ENCODE results near the gene ZFR2. TPM values are rescaled to one million over a fixed set of nuclear protein-coding genes. Genes with fewer than 3 reads are reported as not detected.
"Not testable (repeated sequence)": the region's sequence is repeated elsewhere in the genome, so short reads cannot be mapped to it uniquely, and the experiment has no call there.

ZFR2 gene
- total RNA-seq, 4 donors from 2014 or later: 0.69 TPM; not detected in 3

DNA sequence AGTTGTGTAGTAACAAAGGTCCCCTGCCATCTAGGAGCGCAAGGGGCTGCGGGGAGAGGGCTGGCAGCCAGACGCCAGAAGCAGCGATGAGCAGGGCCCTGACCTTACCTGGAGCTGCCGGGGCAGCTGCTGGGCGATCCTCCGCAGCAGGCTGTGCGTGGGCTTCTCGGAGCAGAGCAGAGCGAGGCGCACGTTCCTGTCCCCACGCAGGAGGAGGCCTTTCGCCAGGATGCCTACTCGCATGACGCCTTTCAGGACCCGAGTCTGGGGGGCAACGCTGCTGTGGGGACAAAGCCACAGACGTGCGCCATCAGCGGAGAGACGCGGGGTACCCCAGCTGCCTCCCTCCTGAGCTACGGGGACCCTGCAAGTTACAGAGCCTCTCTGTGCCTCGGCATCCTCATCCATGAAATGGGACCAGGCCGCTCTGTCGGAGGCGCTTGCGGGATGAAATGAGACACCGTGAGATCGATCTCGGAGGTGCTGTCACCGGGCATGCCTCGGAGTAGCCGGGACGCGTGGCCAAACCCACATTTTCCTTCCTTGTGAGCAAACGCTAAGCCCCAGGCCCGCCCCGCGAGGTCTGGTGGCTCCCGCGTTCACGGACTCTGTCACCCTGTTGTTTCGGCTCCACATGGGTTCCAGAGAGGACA lies 52.1 kb downstream of the ZFR2 start:
- Histone ChIP-seq H3K9me3 (no peaks in the 10 kb centered on the region), H3K4me3 (no peak overlapping the region), H3K27ac (replicated peaks in 1 of 4) (no peak overlapping the region), H3K4me1 (peaks cover 6 to 10% (median 8%) of the 10 kb centered on the region in 4 donors), H3K36me3 (no peaks in the 10 kb centered on the region), H3K27me3 (peaks cover 0 to 17% (median 0%) of the 10 kb centered on the region in 4 donors)
- intact Hi-C loops (cut with DNase I): no loop called here
- TF ChIP-seq POLR2A (IDR thresholded peaks at IDR 0.05; ENCODE audit: low read depth) (no peak), EP300 (IDR thresholded peaks at IDR 0.05) (no peak), POLR2AphosphoS5 (IDR thresholded peaks at IDR 0.05) (no peak)
- TF ChIP-seq, protein P1, sequence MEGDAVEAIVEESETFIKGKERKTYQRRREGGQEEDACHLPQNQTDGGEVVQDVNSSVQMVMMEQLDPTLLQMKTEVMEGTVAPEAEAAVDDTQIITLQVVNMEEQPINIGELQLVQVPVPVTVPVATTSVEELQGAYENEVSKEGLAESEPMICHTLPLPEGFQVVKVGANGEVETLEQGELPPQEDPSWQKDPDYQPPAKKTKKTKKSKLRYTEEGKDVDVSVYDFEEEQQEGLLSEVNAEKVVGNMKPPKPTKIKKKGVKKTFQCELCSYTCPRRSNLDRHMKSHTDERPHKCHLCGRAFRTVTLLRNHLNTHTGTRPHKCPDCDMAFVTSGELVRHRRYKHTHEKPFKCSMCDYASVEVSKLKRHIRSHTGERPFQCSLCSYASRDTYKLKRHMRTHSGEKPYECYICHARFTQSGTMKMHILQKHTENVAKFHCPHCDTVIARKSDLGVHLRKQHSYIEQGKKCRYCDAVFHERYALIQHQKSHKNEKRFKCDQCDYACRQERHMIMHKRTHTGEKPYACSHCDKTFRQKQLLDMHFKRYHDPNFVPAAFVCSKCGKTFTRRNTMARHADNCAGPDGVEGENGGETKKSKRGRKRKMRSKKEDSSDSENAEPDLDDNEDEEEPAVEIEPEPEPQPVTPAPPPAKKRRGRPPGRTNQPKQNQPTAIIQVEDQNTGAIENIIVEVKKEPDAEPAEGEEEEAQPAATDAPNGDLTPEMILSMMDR (IDR thresholded peaks at IDR 0.05): no peak
- DNase-seq (ENCODE audit: extremely low spot score): no peak
- WGBS: 89% methylated on average over 26 of the region's 45 CpGs

DNA sequence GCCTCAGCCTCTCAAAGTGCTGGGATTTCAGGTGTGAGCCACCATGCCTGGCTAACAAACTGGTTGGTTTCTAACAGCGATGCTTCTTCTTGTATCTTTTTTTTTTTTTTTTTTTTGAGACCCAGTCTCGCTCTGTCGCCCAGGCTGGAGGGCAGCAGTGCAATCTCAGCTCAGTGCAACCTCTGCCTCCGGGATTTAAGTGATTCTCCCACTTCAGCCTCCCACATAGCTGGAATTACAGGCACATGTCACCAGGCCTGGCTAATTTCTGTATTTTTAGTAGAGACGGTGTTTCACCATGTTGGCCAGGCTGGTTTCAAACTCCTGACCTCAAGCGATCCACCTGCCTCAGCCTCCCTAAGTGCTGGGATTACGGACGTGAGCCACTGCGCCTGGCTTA lies 52.7 kb downstream of the ZFR2 start:
- H3K36me3 ChIP-seq; intact Hi-C loops (cut with DNase I); H3K9me3 ChIP-seq; H3K4me3 ChIP-seq; DNase-seq (ENCODE audit: extremely low spot score); H3K27ac ChIP-seq (replicated peaks in 1 of 4): not testable (repeated sequence)
- WGBS: 87% methylated on average over 9 of the region's 9 CpGs
- peaks cover 6 to 13% (median 8%) of the 10 kb centered on the region in 4 donors for H3K4me1 ChIP-seq
- H3K27me3 ChIP-seq: peaks cover 0 to 22% (median 0%) of the 10 kb centered on the region in 4 donors

DNA sequence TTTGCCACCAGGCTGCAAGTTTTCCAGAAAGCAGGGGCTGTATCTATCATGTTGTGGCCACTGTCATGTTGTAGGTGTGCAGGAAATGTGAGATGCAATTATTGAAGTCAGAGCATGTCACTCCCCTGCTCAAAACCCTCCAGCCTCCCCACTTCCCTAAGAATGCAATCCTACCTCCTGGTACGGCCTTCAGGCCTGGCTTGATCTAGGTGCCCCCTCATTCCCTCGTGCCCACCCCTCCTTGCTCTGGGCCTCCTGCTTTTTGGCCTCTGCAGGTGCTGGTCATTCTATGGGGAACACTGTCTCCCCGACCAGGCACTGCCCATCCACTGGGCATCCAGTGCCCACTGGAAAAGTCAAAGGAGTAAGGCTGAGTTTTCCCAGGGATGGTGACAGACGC lies 54.2 kb downstream of the ZFR2 start:
- Histone ChIP-seq H3K27me3 (peaks cover 0 to 32% (median 0%) of the 10 kb centered on the region in 4 donors), H3K9me3 (no peaks in the 10 kb centered on the region), H3K4me1 (peaks cover 6 to 14% (median 8%) of the 10 kb centered on the region in 4 donors), H3K36me3 (no peaks in the 10 kb centered on the region), H3K4me3 (no peak overlapping the region), H3K27ac (replicated peaks in 1 of 4) (no peak overlapping the region)
- WGBS: 95% methylated on average over 4 of the region's 4 CpGs
- no peak for DNase-seq (ENCODE audit: extremely low spot score)
- TF ChIP-seq POLR2A (IDR thresholded peaks at IDR 0.05; ENCODE audit: low read depth) (no peak), EP300 (IDR thresholded peaks at IDR 0.05) (no peak), POLR2AphosphoS5 (IDR thresholded peaks at IDR 0.05) (no peak)
- TF ChIP-seq, protein P1 (IDR thresholded peaks at IDR 0.05): no peak
- intact Hi-C loops (cut with DNase I): no loop called here

DNA sequence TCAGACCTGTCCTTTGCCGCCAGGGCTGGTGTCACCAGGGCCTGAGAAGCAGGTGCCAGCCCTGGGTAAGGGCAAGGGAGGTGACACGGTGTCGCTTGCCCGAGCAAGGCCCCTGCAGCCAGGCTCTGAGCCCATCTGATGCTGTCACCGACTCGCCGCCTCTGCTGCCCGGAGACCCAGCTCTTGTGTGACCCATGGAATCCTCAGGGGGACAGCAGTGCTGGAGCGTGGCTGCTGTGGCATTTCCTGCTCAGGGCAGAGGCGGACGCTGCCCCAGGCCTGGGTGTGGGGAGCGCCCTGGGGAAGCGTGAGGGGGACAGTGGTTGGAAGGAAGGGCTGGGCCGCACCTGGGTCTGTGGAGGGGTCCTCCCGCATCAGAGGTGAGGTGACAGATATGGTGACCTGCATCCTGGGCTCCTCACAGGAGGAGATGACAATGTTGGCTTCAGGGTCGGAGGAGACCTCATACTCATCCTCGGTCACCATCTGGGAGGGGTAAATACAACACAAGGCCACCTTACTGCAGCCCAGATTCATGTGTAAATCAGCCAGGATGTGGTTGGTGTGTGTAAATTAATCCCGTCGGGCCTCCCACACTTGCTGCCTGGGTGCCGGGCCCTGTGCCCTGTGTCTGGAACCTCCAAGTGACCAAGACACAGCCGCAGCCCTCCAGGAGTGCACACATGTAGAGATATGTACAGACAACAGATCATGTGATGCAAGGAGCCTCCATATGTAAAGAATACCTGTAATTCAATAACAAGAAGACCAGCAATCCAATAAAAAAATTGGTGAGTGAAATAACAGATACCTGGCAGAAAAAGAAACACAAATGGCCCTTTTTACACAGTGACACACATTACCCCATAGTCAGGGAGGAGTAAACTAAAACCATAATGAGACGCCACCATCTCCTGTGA lies 55.1 kb downstream of the ZFR2 start:
- intact Hi-C loops (cut with DNase I): no loop called here
- peaks cover 0 to 32% (median 0%) of the 10 kb centered on the region in 4 donors for H3K27me3 ChIP-seq
- no peaks in the 10 kb centered on the region for H3K36me3 ChIP-seq
- no peak overlapping the region for H3K4me3 ChIP-seq
- 80% methylated on average over 20 of the region's 22 CpGs for WGBS
- H3K9me3 ChIP-seq: no peaks in the 10 kb centered on the region
- peaks cover 6 to 14% (median 8%) of the 10 kb centered on the region in 4 donors for H3K4me1 ChIP-seq
- TF ChIP-seq EP300 (IDR thresholded peaks at IDR 0.05) (no peak), POLR2A (IDR thresholded peaks at IDR 0.05; ENCODE audit: low read depth) (no peak), POLR2AphosphoS5 (IDR thresholded peaks at IDR 0.05) (no peak)
- TF ChIP-seq, protein P1 (IDR thresholded peaks at IDR 0.05): no peak
- H3K27ac ChIP-seq (replicated peaks in 1 of 4): no peak overlapping the region
- no peak for DNase-seq (ENCODE audit: extremely low spot score)

DNA sequence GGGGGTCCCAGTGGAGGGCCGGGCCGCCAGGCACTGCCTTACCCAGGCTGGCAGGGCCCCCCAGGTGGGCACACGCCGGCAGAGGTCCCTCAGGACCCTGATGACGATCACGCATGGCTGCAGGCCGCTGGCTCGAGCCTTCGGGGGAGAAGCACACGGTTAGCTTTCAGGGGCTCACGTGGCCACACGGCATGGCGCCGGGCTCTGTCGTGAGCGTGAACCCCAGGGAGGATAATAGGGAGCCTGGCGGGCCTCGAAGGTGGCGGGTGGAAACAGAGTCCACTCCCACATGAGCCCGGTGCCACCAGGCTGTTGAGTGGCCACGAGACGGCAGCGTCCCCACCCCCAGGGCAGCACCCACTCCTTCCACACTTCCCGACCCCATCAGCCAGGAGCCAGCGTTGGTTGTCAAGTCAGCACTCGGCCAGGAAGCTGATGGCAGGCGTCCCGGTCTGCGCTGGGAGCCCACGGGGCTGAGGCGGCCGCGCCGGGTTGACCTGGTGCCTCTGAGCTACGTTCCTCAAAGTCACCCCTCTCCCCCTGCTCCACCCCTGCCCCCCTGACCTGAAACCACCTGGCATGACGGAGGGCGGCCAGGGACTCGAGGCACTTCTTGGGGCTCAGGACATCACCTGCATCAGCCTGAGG lies 58.0 kb downstream of the ZFR2 start:
- Histone ChIP-seq H3K36me3 (no peaks in the 10 kb centered on the region), H3K4me3 (no peak overlapping the region), H3K4me1 (peaks cover 6 to 14% (median 8%) of the 10 kb centered on the region in 4 donors), H3K27me3 (peaks cover 0 to 22% (median 0%) of the 10 kb centered on the region in 4 donors), H3K27ac (replicated peaks in 1 of 4) (no peak overlapping the region), H3K9me3 (no peaks in the 10 kb centered on the region)
- 70% methylated on average over 8 of the region's 38 CpGs for WGBS
- intact Hi-C loops (cut with DNase I): no loop called here
- DNase-seq (ENCODE audit: extremely low spot score): no peak
- TF ChIP-seq POLR2AphosphoS5 (IDR thresholded peaks at IDR 0.05) (no peak), POLR2A (IDR thresholded peaks at IDR 0.05; ENCODE audit: low read depth) (no peak), EP300 (IDR thresholded peaks at IDR 0.05) (no peak)
- TF ChIP-seq, protein P1 (IDR thresholded peaks at IDR 0.05): no peak
